Tongue (tissue), 2 donors: ENCODE data around the gene STARD9. TPM values are rescaled to one million over a fixed set of nuclear protein-coding genes. Genes with fewer than 3 reads are reported as not detected.
A peak's percentile ranks its signal among the peaks of the same experiment; 100 is the strongest.
"Not testable (repeated sequence)": the region's sequence is repeated elsewhere in the genome, so short reads cannot be mapped to it uniquely, and the experiment has no call there.

ENCODE experiments used
- DNase-seq: peaks from one replicate; pipeline ENCODE4 v3.0.0-alpha.2; 2015
- total RNA-seq: library from RNA; depleted of rRNA; stranded (reverse); fragments of >200 nt; gene quantifications from one replicate; pipeline ENCODE4 v1.2.3, GENCODE V29; 2014

Gene STARD9
- 31.1 TPM for total RNA-seq

DNA sequence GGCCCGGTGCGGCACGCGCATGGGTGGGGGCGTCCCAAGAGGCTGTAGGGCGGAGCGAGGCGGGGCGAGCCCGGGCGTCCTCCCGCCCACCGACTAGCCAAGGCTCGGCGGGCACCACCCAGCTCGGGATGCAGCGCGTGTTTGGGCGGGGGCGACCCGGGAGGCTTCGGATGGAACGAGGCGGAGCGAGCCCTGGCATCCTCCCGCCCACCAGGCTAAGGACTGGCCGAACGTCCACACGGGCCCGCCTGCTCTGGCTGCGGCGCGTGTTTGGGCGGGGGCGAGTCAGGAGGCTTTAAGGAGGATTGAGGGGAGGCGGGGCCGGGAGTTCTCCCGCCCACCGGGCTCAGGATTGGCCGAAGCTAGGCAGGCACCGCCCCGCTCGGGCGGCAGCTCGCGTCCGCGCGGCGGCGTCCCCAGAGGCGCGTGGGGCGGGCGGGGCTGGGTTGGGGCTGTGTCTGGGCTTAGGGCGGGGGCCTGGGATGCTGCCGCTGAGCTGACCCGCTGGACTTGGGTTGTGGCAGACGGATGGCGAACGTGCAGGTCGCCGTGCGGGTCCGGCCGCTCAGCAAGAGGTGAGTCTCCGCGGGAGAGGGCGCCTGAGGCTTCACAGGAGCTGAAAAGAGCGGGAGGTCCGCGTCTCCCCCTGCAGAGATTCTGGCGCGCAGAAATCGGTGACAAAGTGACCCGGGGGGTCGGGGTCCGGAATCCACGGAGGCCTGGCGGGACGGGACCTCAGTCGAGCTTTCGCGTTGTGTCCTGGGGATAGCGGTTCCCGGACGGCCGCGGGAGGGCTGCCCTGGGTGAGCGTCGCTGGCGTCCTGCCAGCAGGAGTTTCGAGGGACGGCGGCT lies at the start of gene STARD9:
TSS of gene STARD9 (plus strand) at position 419 of the 852 bp plus-strand sequence. CDS start at position 529, 110 bp downstream.
- DNase-seq = peak; percentile 99

GRCh38 chr15:42528970-42529369 lies 46.4 kb upstream of the STARD9 start:
- DNase-seq = no peak

DNA sequence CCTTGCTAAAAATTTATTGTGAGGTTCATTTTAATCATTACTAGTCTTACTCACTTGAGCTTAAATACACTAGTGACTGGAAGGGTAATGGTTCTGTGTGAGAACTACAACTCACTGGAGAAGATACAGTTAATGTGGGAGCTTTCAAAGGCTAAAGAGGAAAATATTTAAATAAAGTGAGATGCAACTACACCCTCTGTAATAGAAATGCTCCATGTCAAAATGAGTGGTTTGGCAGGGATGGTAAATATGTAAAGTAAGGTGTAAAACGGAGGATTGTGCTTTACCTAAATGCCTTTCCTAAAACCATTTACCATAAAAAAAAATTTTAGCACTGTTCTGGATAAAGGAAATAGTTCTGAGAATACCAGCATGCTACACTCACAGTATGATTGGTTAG lies 42.2 kb upstream of the STARD9 start:
- no peak for DNase-seq

GRCh38 chr15:42544853-42545629 lies 30.4 kb upstream of the STARD9 start:
- no peak for DNase-seq

- no peak for DNase-seq
These were observed 27.5 kb upstream of the STARD9 start for GRCh38 chr15:42547918-42548248.

DNA sequence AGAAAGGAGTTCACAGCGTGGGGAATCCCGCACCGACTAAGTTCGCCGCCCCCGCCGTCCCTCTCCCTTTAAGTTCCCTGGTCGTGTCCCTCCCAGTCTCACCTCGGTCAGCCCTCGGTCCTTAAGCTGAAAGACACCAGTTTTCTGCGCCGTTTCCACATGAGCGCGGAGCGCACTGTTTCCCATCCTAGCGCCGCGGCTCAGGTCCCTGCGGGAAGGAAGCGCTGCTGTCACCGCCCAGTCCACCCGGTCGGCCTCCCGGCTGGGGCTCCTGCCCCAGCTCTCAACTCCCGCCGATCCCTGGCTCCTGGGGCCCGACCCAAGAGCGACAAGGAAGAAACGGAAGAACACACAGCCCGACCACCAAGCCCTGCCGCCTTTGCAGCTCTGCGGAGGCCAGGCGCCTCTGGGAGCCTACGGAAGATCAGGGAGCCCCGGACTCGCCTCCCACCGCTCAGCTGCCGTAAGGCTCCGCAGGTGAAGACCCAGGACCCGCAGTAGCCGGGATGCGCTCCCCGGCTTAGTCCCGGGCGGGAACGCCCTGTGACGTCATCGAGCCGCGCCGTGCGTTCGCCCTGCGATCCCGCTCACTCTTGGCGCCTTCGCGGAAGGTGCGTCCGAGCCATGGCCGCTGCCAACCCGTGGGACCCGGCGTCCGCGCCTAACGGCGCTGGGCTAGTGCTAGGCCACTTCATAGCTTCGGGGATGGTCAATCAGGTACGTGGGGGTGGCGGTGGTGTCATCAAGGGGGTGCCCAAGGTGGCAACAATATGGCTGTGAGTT lies 27.0 kb upstream of the STARD9 start, which contains the start of the genes HAUS2 and LRRC57:
TSS of gene HAUS2 (plus strand) at position 590 of the 783 bp plus-strand sequence. CDS start at position 625, 35 bp downstream.
TSS of gene LRRC57 (minus strand) at position 545 of the 783 bp plus-strand sequence. CDS start at position 186, 359 bp downstream.
- DNase-seq = peak; percentile 95

GRCh38 chr15:42549032-42549491 lies 26.3 kb upstream of the STARD9 start:
- peak; percentile 65 for DNase-seq

DNA sequence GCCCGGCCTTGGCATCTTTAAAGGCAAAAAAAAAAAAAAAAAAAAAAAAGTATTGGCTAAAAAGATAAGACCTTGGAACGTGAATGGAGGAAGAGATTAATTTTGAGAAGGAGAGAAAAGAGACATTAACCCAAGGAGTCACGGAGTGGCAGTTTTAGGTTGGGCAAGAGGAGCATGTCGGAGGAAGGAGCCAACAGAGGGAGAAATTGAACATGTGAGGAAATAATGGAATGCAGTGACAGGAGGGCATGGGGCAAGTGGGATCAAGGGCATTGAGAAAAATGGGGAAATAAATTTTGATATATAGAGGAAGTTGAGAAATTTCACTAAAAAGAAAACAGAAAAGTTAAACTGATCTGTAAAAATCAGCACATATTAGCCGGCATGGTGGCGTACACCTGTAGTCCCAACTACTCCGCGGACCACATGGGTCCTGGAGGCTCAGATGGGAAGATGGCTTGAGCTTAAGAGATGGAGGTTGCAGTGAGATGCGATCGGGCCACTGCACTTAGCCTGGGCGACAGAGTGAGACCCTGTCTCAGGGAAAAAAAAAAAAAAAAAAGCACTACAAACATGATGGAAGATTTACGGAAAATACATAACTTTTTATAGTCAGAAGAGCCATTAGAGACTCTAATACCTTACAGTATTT lies 25.5 kb upstream of the STARD9 start:
- no peak for DNase-seq

DNA sequence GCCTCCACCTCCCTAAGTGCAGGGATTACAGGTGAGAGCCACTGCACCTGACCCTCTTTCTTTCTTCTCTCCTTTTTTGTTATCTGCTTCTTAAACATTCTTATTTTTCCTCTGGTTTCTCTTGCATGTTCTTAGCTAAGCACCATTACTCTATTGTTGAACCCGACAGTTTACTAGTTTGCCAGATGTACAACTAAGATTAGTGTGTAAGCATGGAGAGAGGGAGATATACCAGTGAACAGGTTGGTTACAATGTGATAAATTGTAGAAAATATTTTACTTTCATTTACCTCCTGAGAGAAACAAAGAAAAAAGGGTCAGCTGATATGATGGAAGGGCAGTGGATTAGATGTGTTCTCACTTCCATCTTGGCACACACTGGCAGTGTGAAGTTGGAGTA lies 21.9 kb upstream of the STARD9 start:
- no peak for DNase-seq

DNA sequence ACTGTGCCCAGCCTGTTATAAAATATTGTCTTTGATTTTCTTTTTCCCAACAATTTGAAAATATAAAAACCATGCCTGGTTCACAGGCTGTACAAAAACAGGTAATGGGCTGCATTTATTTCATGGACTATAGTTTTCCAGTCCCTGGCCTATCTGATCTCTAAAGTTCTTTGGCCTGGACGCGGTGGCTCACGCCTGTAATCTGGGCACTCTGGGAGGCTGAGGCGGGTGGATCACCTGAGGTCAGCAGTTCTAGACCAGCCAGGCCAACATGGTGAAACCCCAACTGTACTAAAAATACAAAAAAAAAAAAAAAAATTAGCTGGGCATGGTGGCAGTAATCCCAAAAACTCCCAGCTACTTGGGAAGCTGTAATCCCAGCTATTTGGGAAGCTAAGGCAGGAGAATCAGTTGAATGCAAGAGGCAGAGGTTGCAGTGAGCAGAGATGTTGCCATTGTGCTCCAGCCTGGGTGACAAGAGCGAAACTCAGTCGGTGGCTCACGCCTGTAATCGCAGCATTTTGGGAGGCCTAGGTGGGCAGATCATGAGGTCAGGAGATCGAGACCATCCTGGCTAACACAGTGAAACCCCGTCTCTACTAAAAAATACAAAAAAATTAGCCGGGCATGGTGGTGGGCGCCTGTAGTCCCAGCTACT lies 18.7 kb upstream of the STARD9 start:
- DNase-seq = not testable (repeated sequence)

- no peak for DNase-seq
These were observed 16.7 kb upstream of the STARD9 start for GRCh38 chr15:42558739-42559138.

- no peak for DNase-seq
These were observed 711 bp downstream of the STARD9 start for GRCh38 chr15:42576040-42576594.

- DNase-seq = no peak
These were observed 1.4 kb downstream of the STARD9 start for GRCh38 chr15:42576776-42577175.

GRCh38 chr15:42577514-42578031 lies 2.2 kb downstream of the STARD9 start:
- peak; percentile 74 for DNase-seq

DNA sequence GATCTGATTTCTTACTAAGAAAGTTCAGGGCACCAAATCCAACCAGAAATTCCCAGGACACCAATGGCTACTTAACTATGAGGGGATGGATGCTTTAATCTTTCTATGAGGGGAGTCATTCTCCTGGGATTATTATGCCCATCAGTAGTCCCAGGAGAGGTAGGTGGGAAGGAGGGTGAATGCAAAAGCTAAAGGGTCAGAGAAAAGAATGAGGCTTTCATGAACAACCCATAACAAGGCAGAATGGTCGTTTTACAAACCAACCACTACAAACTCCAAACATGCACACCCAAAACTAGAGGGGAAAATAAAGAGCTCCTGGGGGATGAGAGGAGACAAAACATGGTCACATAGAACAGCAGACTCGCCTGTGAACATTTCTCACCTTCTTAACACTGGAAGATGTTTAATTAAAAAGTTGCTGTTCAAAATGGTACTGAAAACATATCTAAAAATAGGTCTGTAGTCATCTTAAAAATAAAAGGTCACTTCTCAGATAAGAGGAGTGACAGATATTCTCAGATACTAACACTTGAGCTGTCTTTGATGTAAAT lies 3.7 kb downstream of the STARD9 start:
- DNase-seq = no peak

DNA sequence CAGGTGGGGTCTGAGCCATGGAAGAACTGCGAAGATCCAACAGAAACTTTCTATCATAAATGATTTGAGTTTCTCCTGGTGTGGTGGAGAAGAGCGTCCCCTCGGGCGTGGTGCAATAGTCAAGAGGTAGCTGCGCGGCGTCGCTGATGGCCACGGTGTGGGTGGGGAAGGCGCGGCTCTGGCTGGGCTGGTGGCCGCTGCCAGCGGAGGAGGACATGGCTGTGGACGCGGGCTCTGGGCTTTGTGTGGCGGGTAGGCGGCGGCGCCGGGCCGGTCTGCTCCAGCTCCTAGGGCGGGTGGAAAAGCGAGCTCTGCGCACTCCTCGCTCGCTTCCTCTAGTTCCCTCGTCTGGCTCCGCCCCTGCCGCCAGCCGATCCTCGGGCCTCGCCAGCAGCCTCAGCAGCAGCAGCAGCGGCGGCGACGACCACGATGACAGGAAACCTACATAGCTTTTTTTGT lies 5.9 kb downstream of the STARD9 start:
- DNase-seq = peak; percentile 92

DNA sequence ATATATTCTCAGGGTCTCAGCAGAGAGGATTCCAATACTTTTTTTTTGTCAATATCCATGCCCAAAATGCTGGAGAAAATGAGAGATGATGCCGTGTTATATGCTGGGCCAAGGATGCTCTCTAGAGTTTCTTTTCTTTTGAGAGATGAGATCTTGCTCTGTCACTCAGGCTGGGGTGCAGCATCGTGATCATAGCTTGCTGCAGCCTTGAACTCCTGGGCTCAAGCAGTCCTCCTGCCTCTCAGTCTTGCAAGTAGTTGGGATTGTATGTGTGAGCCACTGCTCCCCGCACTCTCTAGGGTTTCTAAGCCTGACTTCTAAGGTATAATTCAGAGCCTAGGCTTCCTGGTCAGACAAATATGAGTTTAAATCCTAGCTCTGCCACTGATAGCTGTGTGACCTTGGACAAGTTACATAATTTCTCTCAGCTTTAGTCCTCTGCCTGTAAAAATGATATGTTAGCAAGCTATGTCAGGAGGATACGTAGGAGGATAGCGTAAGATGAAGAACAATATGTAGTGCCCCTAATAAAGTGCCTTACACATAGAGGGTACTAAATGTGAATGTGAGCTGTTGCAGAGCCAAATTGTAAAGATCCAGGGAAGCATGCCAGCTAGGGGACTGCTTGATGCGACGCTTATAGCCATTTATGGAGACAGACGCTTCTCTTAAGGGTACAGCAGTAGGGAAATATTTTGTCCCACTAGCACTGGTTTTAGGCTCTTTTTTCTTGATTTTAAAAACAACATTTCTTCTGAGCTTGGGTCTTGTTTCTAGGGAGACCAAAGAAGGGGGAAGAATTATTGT lies 7.4 kb downstream of the STARD9 start:
- DNase-seq = peak; percentile 35

DNA sequence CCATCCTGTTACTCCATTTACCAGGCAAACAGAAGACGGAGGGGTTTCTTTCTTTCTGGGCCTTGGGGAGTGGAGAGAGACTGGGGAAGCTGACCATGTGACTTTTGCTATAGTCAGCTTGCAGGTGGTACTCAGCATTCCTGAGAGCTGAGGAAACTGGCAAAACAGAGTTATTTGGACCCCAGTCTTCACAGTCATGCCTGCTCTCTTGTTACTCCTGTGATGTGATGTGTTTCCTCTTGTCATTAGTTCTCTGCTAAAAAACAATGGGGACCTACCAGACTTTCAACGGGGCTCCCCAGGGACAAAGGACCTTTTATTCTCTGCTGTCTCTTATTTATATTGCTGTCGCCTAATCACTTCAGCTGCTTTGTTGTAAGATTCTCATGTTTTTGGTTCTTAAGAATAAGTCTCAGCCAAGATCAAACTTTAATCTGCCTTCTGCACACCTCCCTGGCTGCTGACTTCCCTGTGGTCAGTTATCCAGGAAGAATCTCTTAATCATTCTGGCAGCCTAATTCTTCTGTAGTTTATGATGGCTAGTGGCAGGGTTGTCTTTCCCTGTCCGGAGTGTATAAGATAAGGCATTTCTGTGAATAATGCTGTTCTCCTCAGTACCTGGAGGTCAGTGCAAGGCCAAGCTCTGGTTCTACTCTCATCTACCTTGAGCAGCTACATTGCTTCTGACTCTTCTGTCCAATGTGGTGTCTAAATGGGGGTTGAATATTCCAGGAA lies 8.8 kb downstream of the STARD9 start:
- DNase-seq = no peak
